ENCODE data around the gene LPA. TPM values are rescaled to one million over a fixed set of nuclear protein-coding genes. Genes with fewer than 3 reads are reported as not detected.

LPA gene
- total and polyA plus RNA-seq, 2 of the 13 experiments (the other 11 are each of a cell fraction or from before 2014, with no cell fraction given), result not detected

GRCh38 chr6:160679402-160679769 is 15.3 kb upstream of the LPA start:
- intact Hi-C loops (cut with micrococcal nuclease; ENCODE audit: unreplicated experiment), result no loop called here
- peak overlapping the region in 1 of 3 experiments; percentile 53; a peak in 2 of 6 replicates for H3K4me3 ChIP-seq (replicated peaks in 1 of 3; ENCODE audit: insufficient read depth in 1 of 3, low read depth in 2 of 3, low read length in 3 of 3)
- DNase-seq (ENCODE audit: low spot score), result no peak
- no peaks in the 10 kb centered on the region for H3K4me1 ChIP-seq (ENCODE audit: insufficient read depth, low read length)
- H3K79me2 ChIP-seq (ENCODE audit: insufficient read depth, low read length), result no peaks in the 10 kb centered on the region
- no TSS peak for BruUV-seq (replicated peaks)
- H3K4me2 ChIP-seq (ENCODE audit: low read depth, low read length), result peak overlapping the region; percentile 46
- H4K20me1 ChIP-seq (ENCODE audit: insufficient read depth, low read length), result no peaks in the 10 kb centered on the region
- 32% methylated on average over 13 of the region's 14 CpGs for WGBS (ENCODE audit: low lambda C conversion rate)
- no peak for FAIRE-seq
- H3K9ac ChIP-seq (ENCODE audit: insufficient read depth, low read depth, low read length), result no peak overlapping the region
- ATAC-seq, result peak; percentile 88
- ChIA-PET POLR2A (no interaction called here), CTCF (ENCODE audit: low intra/inter-chr PET ratio, low total read pairs) (no interaction called here)
- H3K9me3 ChIP-seq (ENCODE audit: low read length), result no peaks in the 10 kb centered on the region
- no peak overlapping the region for H3K27ac ChIP-seq (ENCODE audit: extremely low read length, insufficient read depth, low read length)
- peaks cover 2 to 8% of the 10 kb centered on the region in 2 experiments; a peak in 1 of 5 replicates for H3K27me3 ChIP-seq (ENCODE audit: control insufficient read depth in 1 of 2, insufficient read depth in 2 of 2, low read length in 2 of 2)
- H3K36me3 ChIP-seq (replicated peaks in 1 of 2; ENCODE audit: control insufficient read depth in 1 of 2, insufficient read depth in 2 of 2, low read length in 2 of 2), result no peaks in the 10 kb centered on the region
- in situ Hi-C loops (cut with HindIII; ENCODE audit: extremely low pct_ligation_motif_present, low pct_unique_long_range_greater_than_20kb), result no loop called here
- H2AFZ ChIP-seq (ENCODE audit: low read length), result no peak overlapping the region
- TF ChIP-seq CTCF (CRISPR knock-in tag; IDR thresholded peaks at IDR 0.05) (peak; percentile 55), XBP1 (CRISPR knock-in tag; IDR thresholded peaks at IDR 0.05) (no peak), ZNF687 (CRISPR knock-in tag; IDR thresholded peaks at IDR 0.05) (peak; percentile 54; the same call in 1 of the 2 replicates), HNF4A (CRISPR knock-in tag; IDR thresholded peaks at IDR 0.05) (no peak), ZNF574 (CRISPR knock-in tag; IDR thresholded peaks at IDR 0.05) (peak; percentile 68), SNAPC2 (CRISPR knock-in tag; IDR thresholded peaks at IDR 0.05) (no peak), IRF2 (CRISPR knock-in tag; IDR thresholded peaks at IDR 0.05) (no peak), E2F5 (CRISPR knock-in tag; conservative IDR thresholded peaks at IDR 0.05) (no peak), ZMYM4 (CRISPR knock-in tag; IDR thresholded peaks at IDR 0.05) (peak; percentile 40; the same call in 1 of the 2 replicates), ZNF792 (CRISPR knock-in tag; IDR thresholded peaks at IDR 0.05) (no peak), SOX13 (IDR thresholded peaks at IDR 0.05) (no peak), SOX13 (CRISPR knock-in tag; conservative IDR thresholded peaks at IDR 0.05 in 1 of 2, IDR thresholded peaks at IDR 0.05 in 1 of 2) (no peak), ZNF546 (CRISPR knock-in tag; conservative IDR thresholded peaks at IDR 0.05) (0 out of 2 replicates have a peak, but pooled peaks have one; percentile 50), GTF2F1 (IDR thresholded peaks at IDR 0.05; ENCODE audit: low read length) (no peak)
